GOT3 (cell line): ENCODE data around the gene GJD3.
"Not testable (repeated sequence)": the region's sequence is repeated elsewhere in the genome, so short reads cannot be mapped to it uniquely, and the experiment has no call there.

Source experiments
- DNase-seq: peaks from one replicate; lab custom pipeline; 2025; ENCODE audit warnings: mixed read lengths; lab: John Stamatoyannopoulos, UW

Gene GJD3, protein sequence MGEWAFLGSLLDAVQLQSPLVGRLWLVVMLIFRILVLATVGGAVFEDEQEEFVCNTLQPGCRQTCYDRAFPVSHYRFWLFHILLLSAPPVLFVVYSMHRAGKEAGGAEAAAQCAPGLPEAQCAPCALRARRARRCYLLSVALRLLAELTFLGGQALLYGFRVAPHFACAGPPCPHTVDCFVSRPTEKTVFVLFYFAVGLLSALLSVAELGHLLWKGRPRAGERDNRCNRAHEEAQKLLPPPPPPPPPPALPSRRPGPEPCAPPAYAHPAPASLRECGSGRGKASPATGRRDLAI

DNA sequence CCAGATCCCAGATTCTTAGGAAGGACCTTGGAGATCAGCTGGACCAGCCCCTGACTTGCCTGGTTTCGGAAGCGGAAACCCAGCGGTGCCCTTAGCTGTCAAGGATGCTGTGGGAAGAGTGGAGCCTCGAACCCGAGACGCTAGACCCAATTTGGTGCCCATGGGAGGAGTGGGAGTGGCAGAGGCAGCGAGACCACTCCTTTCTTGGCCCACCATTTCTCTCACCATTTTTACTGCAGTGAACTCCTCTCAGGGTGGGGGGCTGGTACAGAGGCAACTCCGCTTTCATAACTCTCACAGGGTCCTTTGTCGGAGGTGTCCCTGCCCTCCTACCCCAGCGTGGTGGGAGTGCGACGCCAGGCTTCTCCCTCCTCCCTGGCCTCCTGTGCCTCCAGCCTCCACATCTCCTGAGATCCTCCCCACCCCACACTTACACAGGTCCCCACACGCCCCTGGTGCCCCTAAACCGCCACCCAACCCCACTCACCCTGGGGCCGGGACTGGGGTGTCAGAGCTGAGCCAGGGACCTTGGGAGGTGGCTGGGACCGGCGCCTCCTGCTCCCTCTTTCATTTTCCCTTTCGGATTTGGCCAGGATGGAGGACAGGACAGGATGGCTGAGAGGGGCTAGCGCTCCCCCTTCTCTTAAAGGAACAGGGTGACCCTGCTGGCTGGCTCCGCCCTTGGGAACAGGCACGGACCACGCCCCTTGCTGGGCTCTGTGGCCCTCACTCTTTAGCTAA lies at the start of gene GJD3:
GJD3 (minus strand) TSS at position 617 of the 741 bp plus-strand sequence. CDS start 922 bp downstream, outside the sequence.
- no peak for DNase-seq

GRCh38 chr17:40414312-40414711 lies 49.8 kb upstream of the GJD3 start:
- not testable (repeated sequence) for DNase-seq

DNA sequence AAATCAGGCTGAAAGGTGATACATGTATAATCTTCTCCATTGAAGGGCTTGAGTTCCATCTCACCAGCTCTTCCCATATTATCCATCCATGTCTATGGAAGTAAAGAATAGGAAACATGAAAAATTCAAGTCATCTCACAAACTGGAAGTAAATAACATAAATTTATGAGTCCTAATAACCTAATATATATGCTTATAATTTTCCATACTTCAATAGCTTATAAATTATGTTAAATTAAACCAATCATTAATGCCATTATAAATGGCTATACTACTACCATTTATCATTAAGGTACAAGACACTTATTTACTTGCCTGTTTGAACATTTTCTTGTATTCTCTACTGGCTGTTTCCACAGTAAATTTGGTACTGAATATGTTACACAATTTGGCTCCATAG lies 48.3 kb upstream of the GJD3 start:
- DNase-seq, result no peak

DNA sequence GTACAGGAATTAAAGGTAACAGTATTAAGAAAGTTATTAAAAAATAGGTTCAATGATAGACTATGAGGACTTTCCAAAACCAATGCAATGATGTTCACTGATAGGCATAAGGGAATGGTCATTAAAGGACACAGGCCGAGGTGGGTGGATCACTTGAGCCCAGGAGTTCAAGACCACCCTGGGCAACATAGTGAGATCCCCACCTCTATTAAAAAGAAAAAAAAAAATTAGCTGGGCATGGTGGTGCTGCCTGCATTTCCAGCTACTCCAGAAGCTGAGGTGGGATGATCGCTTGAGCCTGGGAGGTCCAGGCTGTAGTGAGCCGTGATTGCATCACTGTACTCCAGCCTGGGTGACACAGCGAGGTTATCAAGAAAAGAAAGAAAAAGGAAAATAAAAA lies 47.3 kb upstream of the GJD3 start:
- DNase-seq, result no peak

DNA sequence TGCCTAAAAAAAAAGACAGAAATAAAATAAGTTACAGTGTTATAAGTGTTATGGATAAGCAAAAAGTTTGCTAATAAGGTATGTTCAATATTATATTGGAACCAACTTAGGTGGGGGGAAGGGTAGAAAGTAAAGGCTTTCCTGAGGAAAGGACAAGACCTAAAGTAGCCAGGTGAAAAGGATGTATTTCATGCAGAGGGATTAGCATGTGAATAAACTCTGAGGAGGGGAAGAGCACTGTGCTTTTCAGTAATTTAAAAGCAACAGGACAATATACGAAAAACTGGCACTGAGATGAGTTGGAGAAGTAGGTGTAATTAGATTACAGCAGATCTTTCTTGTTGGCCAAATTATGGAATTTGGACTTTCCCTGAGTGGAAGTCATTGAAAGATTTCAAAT lies 45.5 kb upstream of the GJD3 start:
- no peak for DNase-seq

DNA sequence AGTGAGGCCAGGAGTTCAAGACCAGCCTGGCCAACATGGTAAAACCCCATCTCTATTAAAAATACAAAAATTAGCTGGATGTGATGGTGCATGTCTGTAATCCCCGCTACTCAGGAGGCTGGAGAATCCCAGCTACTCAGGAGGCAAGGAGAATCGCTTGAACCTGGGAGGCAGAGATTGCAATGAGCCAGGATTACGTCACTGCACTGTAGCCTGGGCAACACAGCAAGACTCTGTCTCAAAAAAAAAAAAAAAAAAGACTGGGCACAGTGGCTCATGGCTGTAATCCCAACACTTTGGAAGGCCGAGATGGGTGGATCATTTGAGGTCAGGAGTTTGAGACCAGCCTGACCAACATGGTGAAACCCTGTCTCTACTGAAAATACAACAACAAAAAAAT lies 45.0 kb upstream of the GJD3 start:
- DNase-seq, result not testable (repeated sequence)

- DNase-seq, result no peak
Measured at GRCh38 chr17:40407460-40407859, 42.9 kb upstream of the GJD3 start.

DNA sequence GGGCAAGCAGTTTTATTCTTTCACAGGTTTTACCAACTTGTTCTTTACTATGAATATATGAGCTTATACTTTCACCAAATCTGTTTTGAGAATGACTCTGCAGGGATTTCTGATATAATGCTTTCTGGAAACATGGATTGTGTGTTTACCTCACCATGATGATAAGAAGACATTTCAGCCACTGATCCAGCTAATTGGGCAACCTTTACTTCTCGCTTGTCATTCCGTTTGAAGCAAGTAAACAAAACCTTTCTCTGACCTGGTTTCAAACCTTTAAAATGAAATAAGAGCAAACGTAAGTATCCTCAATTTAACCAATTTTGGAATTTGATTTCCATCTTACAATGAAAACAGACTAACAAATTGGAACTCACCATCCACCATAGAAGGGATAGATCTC lies 39.5 kb upstream of the GJD3 start:
- no peak for DNase-seq

- DNase-seq, result no peak
Measured at GRCh38 chr17:40402668-40403067, 38.1 kb upstream of the GJD3 start.

DNA sequence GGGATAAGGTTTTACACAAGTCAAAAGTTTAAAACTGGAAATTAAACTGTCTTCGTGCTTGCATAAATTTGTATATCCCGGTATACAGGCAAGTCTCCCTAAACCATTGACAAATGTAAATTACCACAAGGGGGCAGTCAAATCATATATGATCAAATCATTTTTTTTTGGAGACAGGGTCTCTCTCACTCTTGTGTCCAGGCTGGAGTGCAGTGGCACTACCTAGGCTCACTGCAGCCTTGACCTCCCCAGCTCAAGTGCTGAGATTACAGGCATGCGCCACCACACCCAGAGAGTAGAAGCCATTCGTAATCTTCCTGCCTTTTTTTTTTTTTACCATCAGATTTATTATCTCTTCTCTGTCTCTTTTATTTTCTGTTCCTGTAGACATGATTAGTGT lies 34.6 kb upstream of the GJD3 start:
- no peak for DNase-seq

DNA sequence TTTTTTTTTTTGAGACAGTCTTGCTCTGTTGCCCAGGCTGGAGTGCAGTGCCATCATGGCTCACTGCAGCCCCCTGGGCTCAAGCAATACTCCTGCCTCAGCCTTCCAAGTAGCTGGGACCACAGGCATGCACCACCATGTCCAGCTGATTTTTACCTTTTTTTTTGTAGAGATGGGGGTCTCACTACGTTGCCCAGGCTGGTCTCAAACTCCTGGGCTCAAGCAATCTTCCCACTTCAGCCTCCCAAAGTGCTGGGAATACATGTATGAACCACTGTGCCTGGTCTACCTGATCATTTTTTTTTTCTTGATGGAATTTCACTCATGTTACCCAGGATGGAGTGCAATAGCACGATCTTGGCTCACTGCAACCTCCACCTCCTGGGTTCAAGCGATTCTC lies 22.0 kb upstream of the GJD3 start:
- not testable (repeated sequence) for DNase-seq

- no peak for DNase-seq
Measured at GRCh38 chr17:40382251-40382650, 17.7 kb upstream of the GJD3 start.

GRCh38 chr17:40378966-40379365 lies 14.4 kb upstream of the GJD3 start:
- DNase-seq, result no peak

- no peak for DNase-seq
Measured at GRCh38 chr17:40377832-40378231, 13.3 kb upstream of the GJD3 start.

GRCh38 chr17:40376541-40376940 lies 12.0 kb upstream of the GJD3 start:
- DNase-seq, result not testable (repeated sequence)

DNA sequence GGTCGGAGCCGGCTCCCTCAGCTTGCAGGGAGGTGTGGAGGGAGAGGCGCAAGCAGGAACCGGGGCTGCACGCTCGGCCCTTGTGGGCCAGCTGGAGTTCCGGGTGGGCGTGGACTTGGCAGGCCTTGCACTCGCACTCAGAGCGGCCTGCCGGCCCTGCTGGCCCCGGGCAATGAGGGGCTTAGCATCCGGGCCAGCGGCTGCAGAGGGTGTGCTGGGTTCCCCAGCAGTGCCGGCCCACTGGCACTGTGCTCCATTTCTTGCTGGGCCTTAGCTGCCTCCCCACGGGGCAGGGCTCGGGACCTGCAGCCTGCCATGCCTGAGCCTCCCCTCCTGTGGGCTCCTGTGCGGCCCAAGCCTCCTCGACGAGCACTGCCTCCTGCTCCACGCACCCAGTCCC lies 11.2 kb upstream of the GJD3 start:
- DNase-seq, result not testable (repeated sequence)

- no peak for DNase-seq
Measured at GRCh38 chr17:40374821-40375498, 10.4 kb upstream of the GJD3 start.

DNA sequence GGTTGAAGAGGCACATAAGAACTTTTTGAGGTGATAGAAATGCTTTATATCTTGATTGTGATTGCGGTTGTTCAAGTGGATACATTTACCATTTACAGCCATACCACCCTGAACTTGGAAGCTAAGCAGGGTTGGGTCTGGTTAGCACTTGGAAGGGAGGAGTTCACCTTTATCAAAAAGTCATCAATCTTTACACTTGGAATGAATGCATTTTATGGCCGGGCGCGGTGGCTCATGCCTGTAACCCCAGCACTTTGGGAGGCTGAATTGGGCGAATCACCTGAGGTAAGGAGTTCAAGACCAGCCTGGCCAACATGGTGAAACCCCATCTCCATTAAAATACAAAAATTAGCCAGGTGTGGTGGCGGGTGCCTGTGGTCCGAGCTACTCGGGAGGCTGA lies 9.5 kb upstream of the GJD3 start:
- no peak for DNase-seq

DNA sequence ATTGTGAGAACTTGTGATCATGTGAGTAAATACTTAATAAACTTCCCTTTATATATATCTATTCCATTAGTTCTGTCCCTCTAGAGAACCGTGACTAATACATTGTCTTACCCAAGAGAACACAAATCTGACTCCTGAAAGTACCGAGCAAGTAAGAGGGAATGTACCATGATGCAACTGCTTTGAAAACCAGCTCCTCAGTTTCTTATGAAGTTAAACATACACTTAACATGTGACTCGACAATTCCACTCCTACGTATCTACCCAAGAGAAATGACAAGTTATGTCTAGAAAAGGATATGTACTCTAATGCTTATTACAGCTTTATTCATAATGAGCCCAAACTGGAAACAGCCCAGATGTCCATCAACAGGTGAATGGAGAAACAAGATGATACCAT lies 8.8 kb upstream of the GJD3 start:
- no peak for DNase-seq

DNA sequence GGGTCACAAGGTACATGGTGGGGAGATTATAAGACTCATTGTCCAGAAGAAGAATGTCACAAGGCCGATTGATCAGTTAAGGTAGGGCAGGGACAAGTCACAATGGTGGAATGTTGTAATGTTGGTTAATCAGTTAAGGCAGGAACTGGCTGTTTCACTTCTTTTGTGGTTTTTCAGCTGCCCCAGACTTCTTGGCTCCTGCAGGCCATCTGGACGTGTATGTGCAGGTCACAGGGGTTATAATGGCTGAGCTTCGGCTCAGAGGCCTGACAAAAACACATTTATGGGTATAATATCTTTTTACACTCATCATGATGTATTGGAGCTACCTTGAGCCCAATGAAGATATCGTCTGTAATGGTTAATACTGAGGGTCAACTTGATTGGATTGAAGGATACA lies 8.1 kb upstream of the GJD3 start:
- DNase-seq, result not testable (repeated sequence)

GRCh38 chr17:40372031-40372430 lies 7.5 kb upstream of the GJD3 start:
- no peak for DNase-seq

- DNase-seq, result no peak
Measured at GRCh38 chr17:40371261-40371929, 6.9 kb upstream of the GJD3 start.
